NCI-H146 treated with DMSO at 0.1 percent for 48 hours (cell line): ENCODE results near the gene MBTPS1.
"Not testable (repeated sequence)": the region's sequence is repeated elsewhere in the genome, so short reads cannot be mapped to it uniquely, and the experiment has no call there.

Source experiments
- DNase-seq: peaks from one replicate; lab custom pipeline; 2025; ENCODE audit not compliant: unreplicated experiment; lab: John Stamatoyannopoulos, UW

The MBTPS1 gene

GRCh38 chr16:84137769-84138357, 21.1 kb upstream of the MBTPS1 start:
- DNase-seq: no peak

GRCh38 chr16:84137287-84137686, 20.5 kb upstream of the MBTPS1 start:
- no peak for DNase-seq

- DNase-seq: no peak
Measured at GRCh38 chr16:84136331-84137125, 19.8 kb upstream of the MBTPS1 start.

GRCh38 chr16:84132527-84133285, 16.0 kb upstream of the MBTPS1 start:
- no peak for DNase-seq

- no peak for DNase-seq
Measured at GRCh38 chr16:84131117-84131516, 14.4 kb upstream of the MBTPS1 start.

GRCh38 chr16:84124257-84125073, 7.7 kb upstream of the MBTPS1 start:
- no peak for DNase-seq

- DNase-seq: no peak
Measured at GRCh38 chr16:84121007-84121406, 4.3 kb upstream of the MBTPS1 start.

- no peak for DNase-seq
Measured at GRCh38 chr16:84120023-84120422, 3.3 kb upstream of the MBTPS1 start.

GRCh38 chr16:84119368-84119767, 2.6 kb upstream of the MBTPS1 start:
- DNase-seq: no peak

- DNase-seq: not testable (repeated sequence)
Measured at GRCh38 chr16:84118315-84118714, 1.6 kb upstream of the MBTPS1 start.

GRCh38 chr16:84117494-84117843, 727 bp upstream of the MBTPS1 start:
- no peak for DNase-seq

- DNase-seq: no peak
Measured at GRCh38 chr16:84115919-84116719, 623 bp downstream of the MBTPS1 start.

- DNase-seq: not testable (repeated sequence)
Measured at GRCh38 chr16:84111949-84112348, 4.8 kb downstream of the MBTPS1 start.

- no peak for DNase-seq
Measured at GRCh38 chr16:84111525-84111924, 5.2 kb downstream of the MBTPS1 start.

- no peak for DNase-seq
Measured at GRCh38 chr16:84110527-84110926, 6.2 kb downstream of the MBTPS1 start.

GRCh38 chr16:84109598-84110335, 7.0 kb downstream of the MBTPS1 start:
- DNase-seq: no peak

- DNase-seq: no peak
Measured at GRCh38 chr16:84107921-84108320, 8.8 kb downstream of the MBTPS1 start.

- DNase-seq: no peak
Measured at GRCh38 chr16:84105948-84106740, 10.6 kb downstream of the MBTPS1 start.

GRCh38 chr16:84105301-84105815, 11.4 kb downstream of the MBTPS1 start:
- no peak for DNase-seq
